Astrocyte (in vitro differentiated cells and primary cell): ENCODE data around the gene PPAN.

Experiments used
- EZH2 ChIP-seq: IDR thresholded peaks from 2 replicates; pipeline ENCODE4 v1.6.1; 2012; ENCODE audit warnings: mild to moderate bottlenecking, low read length, inconsistent platforms; ENCODE audit not compliant: insufficient read depth
- TF ChIP-seq, protein P1 (sequence below): IDR thresholded peaks from 2 replicates; pipeline ENCODE4 v1.5.1; 2011; ENCODE audit warnings: low read depth, mild to moderate bottlenecking, inconsistent platforms, low read length, moderate library complexity; ENCODE audit not compliant: insufficient read depth

DNA sequence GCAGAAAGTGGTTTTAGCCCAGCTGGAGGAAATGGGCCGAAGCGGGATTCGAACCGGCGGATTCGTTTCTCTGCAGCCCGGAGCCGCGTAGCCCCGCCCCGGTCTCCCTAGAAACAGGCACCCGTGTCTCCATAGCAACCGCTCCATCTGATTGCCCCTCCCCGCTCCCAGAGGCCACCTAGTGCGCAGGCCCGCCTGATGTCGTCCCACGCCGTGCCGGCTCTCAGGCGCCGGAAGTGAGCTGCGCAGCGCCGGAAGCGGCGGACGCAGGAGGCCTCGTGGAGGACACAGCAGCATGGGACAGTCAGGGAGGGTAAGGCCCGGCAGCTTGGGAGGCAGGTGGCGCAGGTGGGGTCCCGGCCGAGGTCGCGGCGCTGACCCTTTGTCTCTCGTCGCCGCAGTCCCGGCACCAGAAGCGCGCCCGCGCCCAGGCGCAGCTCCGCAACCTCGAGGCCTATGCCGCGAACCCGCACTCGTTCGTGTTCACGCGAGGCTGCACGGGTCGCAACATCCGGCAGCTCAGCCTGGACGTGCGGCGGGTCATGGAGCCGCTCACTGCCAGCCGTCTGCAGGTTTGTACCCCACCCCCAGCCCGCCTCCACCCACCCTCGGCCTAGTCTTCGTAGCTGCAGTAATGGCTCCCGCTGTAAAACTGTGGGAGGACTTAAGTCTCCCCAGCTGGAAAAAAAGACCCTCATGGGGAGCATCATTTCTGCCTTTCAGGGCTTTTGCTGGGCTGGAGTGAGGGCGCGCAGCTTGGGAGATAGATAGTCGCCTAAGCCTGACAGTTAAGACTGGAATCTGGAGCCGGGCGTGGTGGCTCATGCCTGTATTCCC lies at the start of gene PPAN:
- TF ChIP-seq, protein P1, sequence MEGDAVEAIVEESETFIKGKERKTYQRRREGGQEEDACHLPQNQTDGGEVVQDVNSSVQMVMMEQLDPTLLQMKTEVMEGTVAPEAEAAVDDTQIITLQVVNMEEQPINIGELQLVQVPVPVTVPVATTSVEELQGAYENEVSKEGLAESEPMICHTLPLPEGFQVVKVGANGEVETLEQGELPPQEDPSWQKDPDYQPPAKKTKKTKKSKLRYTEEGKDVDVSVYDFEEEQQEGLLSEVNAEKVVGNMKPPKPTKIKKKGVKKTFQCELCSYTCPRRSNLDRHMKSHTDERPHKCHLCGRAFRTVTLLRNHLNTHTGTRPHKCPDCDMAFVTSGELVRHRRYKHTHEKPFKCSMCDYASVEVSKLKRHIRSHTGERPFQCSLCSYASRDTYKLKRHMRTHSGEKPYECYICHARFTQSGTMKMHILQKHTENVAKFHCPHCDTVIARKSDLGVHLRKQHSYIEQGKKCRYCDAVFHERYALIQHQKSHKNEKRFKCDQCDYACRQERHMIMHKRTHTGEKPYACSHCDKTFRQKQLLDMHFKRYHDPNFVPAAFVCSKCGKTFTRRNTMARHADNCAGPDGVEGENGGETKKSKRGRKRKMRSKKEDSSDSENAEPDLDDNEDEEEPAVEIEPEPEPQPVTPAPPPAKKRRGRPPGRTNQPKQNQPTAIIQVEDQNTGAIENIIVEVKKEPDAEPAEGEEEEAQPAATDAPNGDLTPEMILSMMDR = no peak
- no peak for TF ChIP-seq EZH2
